GM18511 (cell line): ENCODE results near the gene FRMD5.

Experiments
- ATAC-seq: cut with Tn5 transposase; IDR thresholded peaks from one replicate; pipeline ENCODE4 v1.9.1; 2021; ENCODE audit warnings: mild to moderate bottlenecking, moderate library complexity; ENCODE audit not compliant: unreplicated experiment

Gene FRMD5

DNA sequence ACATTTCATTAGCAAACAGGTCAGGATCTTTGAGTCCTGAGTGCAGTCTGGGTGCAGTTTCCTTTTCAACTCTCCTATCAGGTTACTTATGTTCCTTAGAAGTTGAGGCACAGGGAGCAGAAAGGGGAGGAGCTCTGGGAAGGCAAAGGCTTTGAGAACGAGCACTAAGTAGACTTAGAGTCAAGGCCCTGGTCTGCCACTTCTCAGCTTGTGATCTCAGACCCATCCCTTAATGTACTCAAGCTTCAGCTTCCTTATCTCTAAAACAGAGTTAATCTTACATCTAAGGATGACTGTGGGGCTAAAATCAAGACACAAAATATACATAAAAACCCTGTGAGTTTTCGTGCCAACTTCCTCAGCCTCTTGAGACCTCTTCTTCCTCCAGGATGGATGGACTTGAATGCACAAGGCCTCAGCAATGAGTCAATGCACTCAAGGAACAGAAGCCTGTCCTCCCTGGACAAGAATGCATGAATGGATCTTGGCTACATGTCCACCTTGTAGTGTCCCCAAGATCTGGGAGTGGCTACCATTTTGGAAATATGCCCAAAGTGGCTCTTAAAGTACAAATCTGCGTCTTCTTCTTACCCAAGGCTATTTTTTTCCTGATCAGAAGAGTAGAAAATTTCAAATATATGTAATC lies 263.2 kb downstream of the FRMD5 start:
- no peak for ATAC-seq

- no peak for ATAC-seq
Observed at GRCh38 chr15:43931119-43931518, 264.0 kb downstream of the FRMD5 start.

DNA sequence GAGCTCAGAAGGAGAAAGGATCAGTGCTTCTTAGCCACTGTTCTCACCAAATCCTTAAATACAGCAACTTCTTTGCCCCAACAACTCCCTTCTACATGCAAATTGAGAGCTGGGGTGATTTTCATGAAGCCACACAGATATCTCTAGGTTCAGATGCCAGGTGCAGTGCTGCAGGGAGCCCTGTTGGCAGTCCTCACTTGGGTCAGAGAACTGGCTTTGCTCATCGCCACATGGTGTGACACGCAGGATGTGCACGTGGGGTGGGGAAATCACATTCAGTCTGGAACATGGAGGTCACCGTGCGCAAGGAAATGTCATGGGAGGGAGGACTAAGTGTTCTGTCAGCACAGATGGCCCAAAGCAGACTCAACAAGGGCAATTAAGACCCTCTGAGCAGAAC lies 264.5 kb downstream of the FRMD5 start:
- ATAC-seq: no peak

DNA sequence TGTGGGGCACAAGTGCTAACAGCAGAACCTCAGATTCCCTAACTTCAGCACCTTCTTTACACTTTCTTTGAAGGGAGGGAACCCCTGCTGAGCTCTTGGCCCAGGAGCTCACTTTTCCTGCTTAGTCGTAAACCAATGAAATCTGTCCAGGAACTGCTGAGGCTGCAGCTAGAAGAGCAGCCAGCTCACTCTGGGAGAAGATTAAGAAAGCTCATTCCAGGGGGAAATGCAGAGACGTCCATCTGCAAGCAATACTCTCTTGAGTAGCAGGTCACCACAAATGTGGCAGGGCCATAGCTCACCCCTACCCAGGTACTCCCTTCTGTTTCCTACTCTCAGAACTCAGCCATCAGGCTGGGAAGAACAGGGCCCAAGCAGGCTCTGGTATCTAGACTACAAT lies 265.0 kb downstream of the FRMD5 start:
- no peak for ATAC-seq

- ATAC-seq: no peak
Observed at GRCh38 chr15:43928152-43928551, 266.9 kb downstream of the FRMD5 start.

DNA sequence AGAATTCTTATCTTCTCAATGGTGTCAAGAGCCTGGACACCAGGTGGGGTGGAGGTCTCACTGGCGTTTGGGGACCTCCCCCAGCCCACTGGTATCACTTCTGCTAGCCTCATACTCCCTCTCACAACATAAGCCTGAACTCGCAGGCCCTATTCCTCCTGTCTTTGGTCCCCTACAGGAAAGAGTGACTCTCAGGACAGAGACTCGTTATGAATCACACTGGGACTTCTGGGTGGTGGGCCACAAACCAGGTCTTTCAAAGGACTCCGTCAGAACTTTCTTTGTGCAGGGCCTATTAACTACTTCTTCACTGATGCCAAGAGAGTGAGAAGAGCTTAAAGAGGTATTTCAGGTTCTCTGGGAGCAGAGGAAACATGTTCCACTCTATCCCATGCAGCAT lies 267.9 kb downstream of the FRMD5 start:
- ATAC-seq: no peak

DNA sequence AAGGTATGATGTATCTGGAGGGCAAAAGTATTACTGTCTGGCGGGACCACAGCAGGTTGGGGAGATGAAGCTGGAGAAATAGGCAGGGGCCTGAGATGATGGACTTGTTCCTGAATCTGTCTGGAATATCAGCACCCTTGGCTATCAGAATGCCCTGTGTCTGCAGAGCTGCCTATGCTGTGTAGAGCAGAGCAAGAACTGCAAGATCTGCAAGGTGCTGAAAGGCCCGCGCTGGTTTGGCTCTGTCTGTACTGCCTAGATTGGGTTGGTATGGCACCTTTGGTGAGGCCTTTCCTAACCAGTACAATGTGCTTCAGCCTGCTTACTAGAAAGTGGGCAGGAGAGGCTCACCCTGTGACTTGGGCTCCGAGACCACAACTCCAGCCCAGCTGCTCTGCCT lies 271.5 kb downstream of the FRMD5 start:
- ATAC-seq: no peak

DNA sequence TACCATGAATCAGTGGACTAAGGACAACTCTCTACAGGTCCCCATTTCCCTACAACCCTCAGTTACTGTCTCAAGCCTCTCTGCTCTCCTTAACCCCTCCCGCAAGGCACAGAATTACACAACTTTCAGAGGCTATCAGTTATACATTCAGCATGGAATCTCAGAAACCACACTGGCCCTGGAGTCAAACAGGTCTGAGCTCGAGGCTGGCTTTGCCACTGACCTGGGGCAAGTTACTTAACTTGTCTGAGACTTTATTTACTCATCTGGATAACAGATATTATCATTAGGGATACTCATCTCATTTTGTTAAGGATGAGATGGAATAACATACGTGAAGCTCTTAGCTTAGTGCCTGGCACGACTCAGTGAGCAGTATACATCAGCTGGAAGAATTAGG lies 273.1 kb downstream of the FRMD5 start:
- no peak for ATAC-seq

DNA sequence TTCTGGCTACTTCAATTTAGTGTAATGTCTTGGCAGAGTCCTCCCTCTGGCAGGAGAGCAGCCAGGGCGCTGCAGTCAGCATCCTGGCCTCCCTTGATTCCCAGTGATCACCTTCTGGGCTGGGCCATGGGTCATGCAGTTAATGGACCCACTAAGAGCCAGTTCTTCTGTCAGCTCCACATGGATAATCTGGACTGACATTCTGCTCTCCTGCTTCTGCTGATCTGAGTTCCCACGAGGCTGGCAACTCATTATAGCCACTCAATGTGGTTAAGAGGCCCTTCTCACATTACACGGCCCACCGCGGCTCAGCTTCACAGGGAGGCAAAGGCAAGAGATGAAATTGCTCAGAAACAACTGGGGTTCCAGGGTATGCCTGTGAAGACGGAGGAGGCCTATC lies 274.3 kb downstream of the FRMD5 start:
- no peak for ATAC-seq

GRCh38 chr15:43920254-43920600 lies 274.8 kb downstream of the FRMD5 start:
- ATAC-seq: no peak

DNA sequence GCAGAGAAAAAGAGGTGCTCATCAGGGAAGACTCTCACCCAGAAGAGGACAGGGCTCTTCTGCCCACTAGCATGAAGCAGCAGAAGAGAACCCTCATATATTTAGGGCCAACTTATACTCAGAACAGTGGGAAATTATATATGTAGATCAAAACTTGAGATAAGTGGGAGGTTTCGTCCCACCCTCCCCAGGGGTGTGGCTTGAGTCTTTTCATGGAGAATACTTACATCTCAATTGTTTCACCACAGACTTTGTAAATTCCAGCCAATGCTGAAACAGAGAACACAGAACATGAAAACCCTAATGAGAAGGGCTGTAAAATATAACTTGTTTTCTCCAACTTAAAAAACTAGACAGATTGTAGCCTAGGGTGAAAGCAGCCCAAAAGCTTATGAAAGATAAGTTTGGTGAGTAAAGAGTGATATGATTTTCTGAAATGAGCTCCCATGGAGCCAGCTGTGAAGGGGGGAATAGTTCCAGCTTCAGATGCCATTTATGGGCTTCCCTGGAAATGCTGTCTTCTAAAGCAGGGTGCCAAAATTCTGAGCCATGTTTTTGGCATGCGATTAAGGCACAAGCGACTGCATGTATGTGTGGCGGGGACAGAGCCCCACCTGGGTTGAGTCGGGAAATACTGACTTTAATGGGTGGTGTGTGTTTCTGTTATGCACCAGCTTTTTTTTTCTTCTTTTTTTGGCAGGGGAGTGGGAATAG lies 275.4 kb downstream of the FRMD5 start:
- ATAC-seq: no peak

DNA sequence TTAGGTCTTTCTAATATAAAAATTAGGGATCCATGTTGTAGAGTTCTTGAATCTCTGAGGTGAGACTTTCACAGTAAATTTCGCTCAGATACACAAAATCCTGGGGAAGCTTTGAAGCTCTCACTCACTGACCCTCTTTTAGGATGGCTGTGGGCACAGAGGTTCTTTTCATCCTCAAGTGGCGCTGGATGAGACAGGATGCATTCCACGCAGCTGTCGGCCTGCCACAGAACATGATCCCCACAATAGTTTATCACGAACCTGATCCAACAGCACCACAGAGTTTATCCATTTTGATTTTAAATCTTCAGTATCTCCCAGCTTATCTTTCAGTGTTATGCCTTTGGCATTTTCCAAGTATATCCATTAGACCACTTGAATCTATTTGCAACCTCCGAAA lies 276.4 kb downstream of the FRMD5 start:
- ATAC-seq: no peak

DNA sequence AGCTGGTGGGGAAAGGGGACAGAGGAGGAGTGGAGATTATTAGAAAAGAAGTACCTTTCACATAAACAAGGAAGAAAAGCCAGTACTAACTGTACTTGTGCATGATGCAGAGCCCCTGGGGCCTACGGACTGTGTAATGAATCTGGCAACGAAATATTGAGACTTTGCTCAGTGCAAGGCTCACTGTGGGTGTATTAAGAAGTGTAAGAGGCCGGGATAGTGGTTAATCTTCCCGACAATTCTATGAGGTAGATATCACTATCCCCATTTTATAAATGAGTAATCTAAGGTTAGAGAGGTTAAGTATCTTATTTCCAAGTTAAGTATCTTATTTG lies 278.8 kb downstream of the FRMD5 start:
- ATAC-seq: no peak

- no peak for ATAC-seq
Observed at GRCh38 chr15:43915631-43916325, 279.3 kb downstream of the FRMD5 start.

GRCh38 chr15:43913941-43914340 lies 281.1 kb downstream of the FRMD5 start:
- no peak for ATAC-seq

- no peak for ATAC-seq
Observed at GRCh38 chr15:43913026-43913780, 281.9 kb downstream of the FRMD5 start.

DNA sequence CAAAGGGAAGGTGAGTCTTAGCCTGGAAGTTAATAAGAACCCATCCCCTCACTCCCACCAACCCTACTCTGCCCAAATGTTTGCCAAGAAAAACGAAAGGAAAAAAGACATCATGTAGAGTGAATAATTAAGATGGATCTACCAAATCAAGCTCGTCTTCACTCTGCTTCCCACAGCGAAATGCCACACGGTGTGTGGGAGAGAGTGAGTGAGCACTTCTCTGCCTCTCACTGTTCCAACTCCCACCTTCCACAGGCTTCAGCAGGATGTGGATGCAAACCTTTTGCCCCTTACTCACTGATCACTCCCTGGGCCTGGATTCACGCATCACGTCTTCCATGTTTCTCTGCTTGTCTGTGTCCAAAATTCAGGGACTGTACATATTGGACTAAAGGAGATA lies 282.9 kb downstream of the FRMD5 start:
- ATAC-seq: no peak

GRCh38 chr15:43911235-43911781 lies 283.8 kb downstream of the FRMD5 start:
- ATAC-seq: no peak

- ATAC-seq: no peak
Observed at GRCh38 chr15:43908516-43909050, 286.5 kb downstream of the FRMD5 start.

GRCh38 chr15:43905755-43906154 lies 289.3 kb downstream of the FRMD5 start:
- ATAC-seq: no peak

DNA sequence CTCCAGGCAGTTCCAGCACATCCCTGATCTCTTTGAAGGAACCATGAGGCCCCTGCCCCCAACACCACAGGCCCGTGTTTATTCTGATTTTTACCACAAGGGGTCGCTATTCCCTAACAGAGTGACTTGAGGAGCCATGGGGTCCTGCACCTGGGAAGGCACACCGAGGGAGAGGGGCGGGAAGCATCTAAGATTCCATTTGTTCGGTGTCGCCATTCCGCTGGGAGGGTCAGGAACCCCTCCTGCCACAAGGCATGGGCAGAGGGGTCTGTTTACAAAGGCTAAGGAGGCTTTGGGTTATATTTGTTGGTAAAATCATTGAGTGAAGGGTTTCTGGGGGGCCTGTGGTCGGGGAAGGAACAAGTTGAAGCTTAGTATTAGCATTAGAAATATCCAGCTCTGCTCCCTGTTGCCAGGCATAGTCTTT lies 291.2 kb downstream of the FRMD5 start:
- no peak for ATAC-seq
